Omental fat pad (tissue), 4 donors: Measurements from ENCODE around the gene ATP6V0A1. TPM values are rescaled to one million over a fixed set of nuclear protein-coding genes. Genes with fewer than 3 reads are reported as not detected.
"Not testable (repeated sequence)": the region's sequence is repeated elsewhere in the genome, so short reads cannot be mapped to it uniquely, and the experiment has no call there.

Experiments
- ATAC-seq: fragments of 150-250 bp; one replicate; pipeline ENCODE4 v1.9.1; 2016; ENCODE audit warnings: mild to moderate bottlenecking, moderate library complexity; ENCODE audit not compliant: low FRiP score
- DNase-seq: peaks from one replicate; pipeline ENCODE4 v3.0.0-alpha.2; 2019; ENCODE audit warnings: low spot score
- total RNA-seq, 4 donors: library from RNA; depleted of rRNA; stranded (reverse); fragments of >200 nt; gene quantifications; one replicate each; pipeline ENCODE4 v1.1.0, GENCODE V29; 2016
- TF ChIP-seq, protein P1 (sequence below), 3 donors: fragments of 450-650 bp; IDR thresholded peaks; one replicate each; pipeline ENCODE4 v1.5.1; 2016 to 2017; ENCODE audit warnings: antibody characterized with exemption in 3 of 3, mild to moderate bottlenecking in 3 of 3, moderate library complexity in 2 of 3

The ATP6V0A1 gene
- total RNA-seq, 4 donors from 2014 or later = 76.7 to 106 (median 89.2) TPM

DNA sequence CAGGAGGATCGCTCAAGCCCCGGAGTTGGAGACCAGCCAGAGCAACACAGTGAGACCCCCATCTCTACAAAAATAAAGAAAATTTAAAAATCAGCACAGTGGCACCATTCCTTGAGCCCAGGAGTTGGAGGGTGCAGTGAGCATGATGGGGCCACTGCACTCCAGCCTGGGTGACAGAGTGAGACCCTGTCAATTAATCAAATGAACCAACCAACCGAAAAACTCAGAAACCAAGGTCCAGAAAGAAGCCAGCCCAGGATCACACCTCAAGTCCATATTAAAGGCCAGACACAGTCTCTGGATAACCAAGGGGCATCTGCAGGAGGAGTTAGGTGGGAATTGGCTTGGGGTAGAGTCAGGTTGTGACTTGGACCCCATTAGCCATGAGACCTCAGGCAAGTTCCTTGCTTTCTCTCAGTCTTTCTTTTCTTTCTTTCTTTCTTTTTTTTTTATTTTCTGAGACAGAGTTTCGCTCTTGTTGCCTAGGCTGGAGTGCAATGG lies 96.5 kb downstream of the ATP6V0A1 start:
- DNase-seq (no peak), ATAC-seq (no peak)
- TF ChIP-seq, protein P1, sequence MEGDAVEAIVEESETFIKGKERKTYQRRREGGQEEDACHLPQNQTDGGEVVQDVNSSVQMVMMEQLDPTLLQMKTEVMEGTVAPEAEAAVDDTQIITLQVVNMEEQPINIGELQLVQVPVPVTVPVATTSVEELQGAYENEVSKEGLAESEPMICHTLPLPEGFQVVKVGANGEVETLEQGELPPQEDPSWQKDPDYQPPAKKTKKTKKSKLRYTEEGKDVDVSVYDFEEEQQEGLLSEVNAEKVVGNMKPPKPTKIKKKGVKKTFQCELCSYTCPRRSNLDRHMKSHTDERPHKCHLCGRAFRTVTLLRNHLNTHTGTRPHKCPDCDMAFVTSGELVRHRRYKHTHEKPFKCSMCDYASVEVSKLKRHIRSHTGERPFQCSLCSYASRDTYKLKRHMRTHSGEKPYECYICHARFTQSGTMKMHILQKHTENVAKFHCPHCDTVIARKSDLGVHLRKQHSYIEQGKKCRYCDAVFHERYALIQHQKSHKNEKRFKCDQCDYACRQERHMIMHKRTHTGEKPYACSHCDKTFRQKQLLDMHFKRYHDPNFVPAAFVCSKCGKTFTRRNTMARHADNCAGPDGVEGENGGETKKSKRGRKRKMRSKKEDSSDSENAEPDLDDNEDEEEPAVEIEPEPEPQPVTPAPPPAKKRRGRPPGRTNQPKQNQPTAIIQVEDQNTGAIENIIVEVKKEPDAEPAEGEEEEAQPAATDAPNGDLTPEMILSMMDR (IDR thresholded peaks at IDR 0.05) = no peak

DNA sequence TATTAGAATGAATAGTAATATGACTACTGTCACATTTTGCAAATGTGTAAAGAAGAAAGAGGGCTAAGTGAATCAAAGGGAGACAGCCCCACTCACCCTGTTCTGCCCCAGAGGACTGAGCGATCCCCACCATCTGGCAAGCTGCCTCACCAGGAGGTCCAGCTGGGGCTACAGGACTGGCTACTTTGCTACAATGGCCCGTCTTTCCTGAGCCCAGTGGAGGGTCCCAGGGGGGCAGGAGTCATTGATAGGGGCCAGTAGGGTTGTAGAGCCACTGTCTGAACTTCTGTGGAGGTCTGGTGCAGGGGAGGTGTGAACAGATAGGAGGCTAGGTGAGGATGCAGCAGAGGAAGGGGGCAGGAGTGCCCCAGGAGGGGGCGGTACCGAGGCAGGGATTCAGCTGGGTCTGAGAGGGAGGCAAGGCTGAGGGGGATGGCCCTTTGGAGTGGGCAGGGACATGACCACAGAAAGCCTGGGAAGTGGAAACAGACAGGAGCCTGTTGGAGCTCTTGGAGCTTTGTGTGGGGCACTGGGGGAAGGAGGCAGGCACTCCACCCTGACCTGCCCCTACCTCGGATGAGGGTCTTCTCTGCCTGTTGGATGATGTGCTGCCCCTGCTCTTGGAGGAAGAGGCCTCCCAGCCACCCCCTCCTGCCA lies 97.4 kb downstream of the ATP6V0A1 start:
- not testable (repeated sequence) for DNase-seq, ATAC-seq

DNA sequence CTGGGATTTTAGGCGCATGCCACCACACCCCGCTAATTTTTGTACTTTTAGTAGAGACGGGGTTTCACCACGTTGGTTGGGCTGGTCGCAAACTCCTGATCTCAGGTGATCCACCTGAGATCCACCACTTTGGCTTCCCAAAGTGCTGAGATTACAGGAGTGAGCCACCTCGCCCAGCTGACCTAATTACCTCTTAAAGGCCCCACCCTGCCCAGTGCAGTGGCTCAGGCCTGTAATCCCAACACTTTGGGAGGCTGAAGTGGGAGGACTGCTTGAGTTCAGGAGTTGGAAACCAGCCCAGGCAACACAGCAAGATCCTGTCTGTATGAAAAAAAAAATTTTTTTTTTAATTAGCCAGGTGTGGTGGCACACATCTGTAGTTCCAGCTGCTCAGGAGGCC lies 100.4 kb downstream of the ATP6V0A1 start:
- TF ChIP-seq, protein P1 (IDR thresholded peaks at IDR 0.05) = no peak
- DNase-seq (no peak), ATAC-seq (no peak)

DNA sequence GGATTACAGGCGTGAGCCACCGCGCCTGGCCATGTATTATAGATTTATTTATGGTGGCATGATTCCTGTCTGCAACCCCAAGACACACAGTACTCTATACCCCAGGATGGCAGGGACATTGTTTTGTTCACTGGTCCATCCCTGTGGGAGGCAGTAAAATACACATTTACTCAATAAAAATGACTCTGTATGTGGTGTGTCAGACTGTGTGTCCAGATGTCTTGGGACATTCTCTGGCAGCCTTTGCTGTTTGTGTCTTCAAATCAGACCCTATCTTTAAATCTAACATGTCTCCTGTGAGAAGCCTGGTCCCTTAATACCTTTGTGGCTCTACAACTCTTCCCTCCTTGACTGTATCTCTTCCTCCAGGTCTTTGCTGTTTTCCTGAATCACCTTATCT lies 101.6 kb downstream of the ATP6V0A1 start:
- no peak for DNase-seq
- TF ChIP-seq, protein P1 (IDR thresholded peaks at IDR 0.05) = no peak
- ATAC-seq = no peak

DNA sequence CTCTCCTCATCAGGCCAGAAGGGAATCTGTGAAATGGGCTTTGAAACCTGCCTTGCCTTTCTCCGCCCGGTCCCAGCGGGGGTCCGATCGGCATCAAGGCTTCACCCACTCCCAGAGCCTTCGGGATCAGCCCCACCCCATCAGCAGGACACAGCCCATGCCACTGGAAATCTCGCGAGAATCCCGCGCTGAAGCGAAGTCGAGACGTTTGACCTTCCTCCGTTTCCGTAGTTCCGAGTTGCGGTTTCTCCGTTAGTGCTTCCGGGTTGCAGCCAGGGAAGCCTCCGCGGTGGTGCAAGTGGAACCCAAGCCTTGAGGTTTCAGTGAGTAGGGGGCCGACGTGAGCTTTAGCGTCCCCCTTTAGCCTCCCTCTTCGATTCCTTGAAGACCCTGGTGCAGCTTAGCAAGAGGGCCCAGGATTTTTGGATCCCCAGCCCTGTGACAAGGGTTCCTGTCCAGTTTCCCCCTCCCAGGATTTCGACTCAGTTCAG lies 103.3 kb downstream of the ATP6V0A1 start, which contains the start of gene COASY:
Gene COASY, plus strand, starts transcription at position 252 of the 491 bp plus-strand sequence. CDS start 475 bp downstream, outside the sequence.
- peak; percentile 61 for ATAC-seq
- TF ChIP-seq, protein P1 (IDR thresholded peaks at IDR 0.05) = no peak
- peak; percentile 93 for DNase-seq

DNA sequence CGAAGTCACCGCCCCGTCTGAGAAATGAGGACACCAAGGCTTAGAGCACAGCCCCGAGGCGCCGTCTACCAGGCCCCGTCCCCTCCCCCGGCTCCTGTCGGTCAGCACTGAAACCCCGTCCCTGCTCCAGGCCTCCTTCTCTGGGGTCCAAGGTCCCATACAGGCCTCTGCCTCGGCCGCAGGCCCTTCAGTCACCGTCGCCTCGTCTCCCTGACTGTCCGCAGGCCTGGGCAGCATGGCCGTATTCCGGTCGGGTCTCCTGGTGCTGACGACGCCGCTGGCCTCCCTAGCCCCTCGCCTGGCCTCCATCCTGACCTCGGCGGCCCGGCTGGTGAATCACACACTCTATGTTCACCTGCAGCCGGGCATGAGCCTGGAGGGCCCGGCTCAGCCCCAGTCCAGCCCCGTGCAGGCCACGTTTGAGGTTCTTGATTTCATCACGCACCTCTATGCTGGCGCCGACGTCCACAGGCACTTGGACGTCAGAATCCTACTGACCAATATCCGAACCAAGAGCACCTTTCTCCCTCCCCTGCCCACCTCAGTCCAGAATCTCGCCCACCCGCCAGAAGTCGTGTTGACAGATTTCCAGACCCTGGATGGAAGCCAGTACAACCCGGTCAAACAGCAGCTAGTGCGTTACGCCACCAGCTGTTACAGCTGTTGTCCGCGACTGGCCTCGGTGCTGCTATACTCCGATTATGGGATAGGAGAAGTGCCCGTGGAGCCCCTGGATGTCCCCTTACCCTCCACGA lies 103.9 kb downstream of the ATP6V0A1 start:
- peak; percentile 26 for ATAC-seq
- DNase-seq = no peak
- TF ChIP-seq, protein P1 (IDR thresholded peaks at IDR 0.05) = no peak

DNA sequence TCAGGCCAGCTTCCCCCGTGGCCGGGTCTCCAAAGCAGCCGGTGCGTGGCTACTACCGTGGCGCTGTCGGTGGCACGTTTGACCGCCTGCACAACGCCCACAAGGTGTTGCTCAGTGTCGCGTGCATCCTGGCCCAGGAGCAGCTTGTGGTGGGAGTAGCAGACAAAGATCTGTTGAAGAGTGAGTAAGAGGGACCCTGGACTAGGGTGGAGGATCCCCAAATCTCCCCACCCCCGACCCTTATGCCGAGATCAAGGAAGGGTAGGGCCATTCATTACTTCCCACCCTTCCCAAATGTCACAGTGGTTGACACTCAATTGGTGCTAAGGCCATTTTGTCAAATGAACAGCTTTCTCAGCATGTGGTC lies 104.4 kb downstream of the ATP6V0A1 start:
- no peak for ATAC-seq
- DNase-seq = no peak
- TF ChIP-seq, protein P1 (IDR thresholded peaks at IDR 0.05) = no peak
